K562 (cell line): Measurements from ENCODE around the gene NT5C1B. TPM values are rescaled to one million over a fixed set of nuclear protein-coding genes. Genes with fewer than 3 reads are reported as not detected.

Experiments used
- ATAC-seq: fragments of 200-7000 bp; cut with Tn5 transposase; 3 replicates; pipeline ENCODE4 v1.9.1; 2020; ENCODE audit warnings: moderate library complexity
- BruUV-seq: library from RNA; stranded (reverse); fragments of 400-500 nt; replicated peaks from 2 replicates; lab custom pipeline; 2021; lab: Mats Ljungman, UMichigan
- CTCF ChIA-PET: fragments of 300-600 bp; formaldehyde crosslinking; extraction: SDS; loops from one replicate; lab custom pipeline; 2021; ENCODE audit warnings: low intra/inter-chr PET ratio; lab: Yijun Ruan, JAX
- POLR2A ChIA-PET: fragments of 300-600, 350-650 bp; sonication (Branson Sonifier 250); formaldehyde crosslinking; extraction: SDS; loops from one replicate; lab custom pipeline; 2021; ENCODE audit warnings: antibody characterized with exemption, inconsistent platforms; lab: Yijun Ruan, JAX
- DNase-seq, 4 experiments: peaks; one replicate each; pipeline versions ENCODE4 v3.0.0 to v3.0.0-alpha.2; 2011 to 2018; ENCODE audit warnings: low spot score in 3 of 4, mixed read lengths in 3 of 4; ENCODE audit errors: extremely low read depth in 1 of 4
- FAIRE-seq: peaks from 2 replicates; lab custom pipeline; 2011; peaks lifted over from hg19 to GRCh38; lab: Jason Lieb, UNC
- H2AFZ ChIP-seq: 2 replicates; pipeline ENCODE4 v1.6.0; 2011; ENCODE audit warnings: low read depth, low read length, control low read depth, inconsistent platforms
- H3K27ac ChIP-seq: fragments of 200-600 bp; 3 replicates; pipeline ENCODE4 v1.8.0; 2011; ENCODE audit warnings: low read depth, mild to moderate bottlenecking, control low read depth, inconsistent platforms, low read length, moderate library complexity, mixed read lengths; ENCODE audit errors: extremely low read depth
- H3K27me3 ChIP-seq, 2 experiments: fragments of 300-600 bp in 1 of 2; 2 replicates in 1 of 2; 3 replicates in 1 of 2; pipeline versions ENCODE4 v1.6.0 to v1.8.0; 2011; ENCODE audit warnings: inconsistent platforms in 2 of 2, low read length in 2 of 2, mild to moderate bottlenecking in 1 of 2, mixed read lengths in 1 of 2, moderate library complexity in 1 of 2; ENCODE audit not compliant: control insufficient read depth in 2 of 2, insufficient read depth in 2 of 2
- H3K36me3 ChIP-seq: fragments of 300-600 bp; 3 replicates; pipeline ENCODE4 v1.8.0; 2011; ENCODE audit warnings: mild to moderate bottlenecking, low read length, inconsistent platforms; ENCODE audit not compliant: control insufficient read depth, insufficient read depth
- H3K4me1 ChIP-seq, 2 experiments: fragments of 200-600 bp in 1 of 2; replicated peaks in 1 of 2; 2 replicates in 1 of 2; 3 replicates in 1 of 2; pipeline versions ENCODE4 v1.5.1 to v1.8.0; 2011; ENCODE audit warnings: inconsistent platforms in 2 of 2, low read length in 2 of 2, mild to moderate bottlenecking in 1 of 2, mixed read lengths in 1 of 2, moderate library complexity in 1 of 2; ENCODE audit not compliant: control insufficient read depth in 2 of 2, insufficient read depth in 2 of 2
- H3K4me2 ChIP-seq: 2 replicates; pipeline ENCODE4 v1.6.1; 2011; ENCODE audit warnings: low read length, control low read depth, inconsistent platforms, mixed read lengths; ENCODE audit not compliant: insufficient read depth
- H3K4me3 ChIP-seq: fragments of 200-600 bp; sonication (generic), shearing (Covaris generic); 2 replicates; pipeline ENCODE4 v1.5.1; 2016; ENCODE audit warnings: control low read depth, inconsistent platforms
- H3K79me2 ChIP-seq: fragments of 200-600 bp; 3 replicates; pipeline ENCODE4 v1.8.0; 2011; ENCODE audit warnings: low read length, inconsistent platforms; ENCODE audit not compliant: control insufficient read depth, insufficient read depth
- H3K9ac ChIP-seq, 2 experiments: 2 replicates each; pipeline versions ENCODE4 v1.6.0 to v1.6.1; 2011; ENCODE audit warnings: low read depth in 2 of 2, low read length in 2 of 2, control low read depth in 1 of 2, inconsistent platforms in 1 of 2, mild to moderate bottlenecking in 1 of 2, mixed read lengths in 1 of 2; ENCODE audit not compliant: insufficient read depth in 1 of 2
- H3K9me1 ChIP-seq: one replicate; pipeline ENCODE4 v1.6.0; 2011; ENCODE audit warnings: inconsistent platforms, mild to moderate bottlenecking, low read length, moderate library complexity; ENCODE audit not compliant: control insufficient read depth, insufficient read depth
- H3K9me3 ChIP-seq: replicated peaks from 2 replicates; pipeline ENCODE4 v1.5.1; 2011; ENCODE audit warnings: low read depth, low read length, inconsistent platforms; ENCODE audit not compliant: control insufficient read depth, insufficient read depth
- H4K20me1 ChIP-seq: replicated peaks from 2 replicates; pipeline ENCODE4 v1.6.1; 2011; ENCODE audit warnings: low read length, inconsistent platforms, mixed read lengths; ENCODE audit not compliant: control insufficient read depth, insufficient read depth
- CTCF ChIP-seq, 3 experiments: IDR thresholded peaks in 2 of 3; conservative IDR thresholded peaks in 1 of 3; 2 replicates each; pipeline ENCODE4 v1.5.1; 2011 to 2012; ENCODE audit warnings: low read length in 3 of 3, mild to moderate bottlenecking in 3 of 3, control low read depth in 2 of 3, improper control_type of control experiment in 1 of 3, inconsistent platforms in 1 of 3, low read depth in 1 of 3, mixed read lengths in 1 of 3, moderate library complexity in 1 of 3; ENCODE audit not compliant: insufficient read depth in 2 of 3
- DDX20 ChIP-seq: fragments of 450-650 bp; IDR thresholded peaks from 2 replicates; pipeline ENCODE4 v1.6.1; 2016; ENCODE audit warnings: missing genetic modification characterization, low read depth, mild to moderate bottlenecking, missing compliant biosample characterization, moderate library complexity
- ETV6 ChIP-seq, 3 experiments: fragments of 150-350 bp in 1 of 3; sonication (generic) in 1 of 3; formaldehyde crosslinking in 1 of 3; IDR thresholded peaks; 2 replicates each; pipeline versions ENCODE4 v1.6.1 to v1.8.0; 2014 to 2022; ENCODE audit warnings: borderline replicate concordance in 2 of 3, low read depth in 2 of 3, antibody characterized with exemption in 1 of 3, low read length in 1 of 3, mild to moderate bottlenecking in 1 of 3, missing genetic modification reagents in 1 of 3
- HDAC2 ChIP-seq: fragments of 450-650 bp; IDR thresholded peaks from 2 replicates; pipeline ENCODE4 v1.6.1; 2016; ENCODE audit warnings: mild to moderate bottlenecking
- HINFP ChIP-seq: fragments of 450-650 bp; conservative IDR thresholded peaks from 2 replicates; pipeline ENCODE4 v1.6.1; 2016; ENCODE audit warnings: missing genetic modification characterization, low read depth, mild to moderate bottlenecking, control low read depth, missing compliant biosample characterization
- POLR2G ChIP-seq: fragments of 200-400 bp; formaldehyde crosslinking; IDR thresholded peaks from 2 replicates; pipeline ENCODE4 v1.6.1; 2017; ENCODE audit warnings: low read depth, mild to moderate bottlenecking, antibody characterized with exemption, low read length, moderate library complexity
- POLR2H ChIP-seq: IDR thresholded peaks from 2 replicates; pipeline ENCODE4 v1.6.1; 2016; ENCODE audit warnings: missing genetic modification characterization, low read depth, mild to moderate bottlenecking, control low read depth, missing compliant biosample characterization, moderate library complexity
- SUPT5H ChIP-seq: fragments of 450-650 bp; IDR thresholded peaks from 2 replicates; pipeline ENCODE4 v1.6.1; 2016
- TSC22D4 ChIP-seq: fragments of 450-650 bp; IDR thresholded peaks from 2 replicates; pipeline ENCODE4 v1.6.1; 2016; ENCODE audit warnings: missing genetic modification characterization, missing biosample characterization, control low read depth
- WHSC1 ChIP-seq: IDR thresholded peaks from one replicate; pipeline ENCODE4 v1.6.1; 2012; ENCODE audit warnings: low read length, control low read depth, inconsistent platforms
- ZFX ChIP-seq: sonication (generic); formaldehyde crosslinking; IDR thresholded peaks from 2 replicates; pipeline ENCODE4 v1.8.0; 2022; ENCODE audit warnings: mild to moderate bottlenecking, missing genetic modification reagents, moderate library complexity
- ZKSCAN1 ChIP-seq: fragments of 150-350 bp; IDR thresholded peaks from 2 replicates; pipeline ENCODE4 v1.6.1; 2016; ENCODE audit warnings: low read depth, low read length
- ZNF384 ChIP-seq: IDR thresholded peaks from 2 replicates; pipeline ENCODE4 v1.6.1; 2012; ENCODE audit warnings: low read depth, low read length, improper control_type of control experiment
- ZNF75A ChIP-seq: fragments of 450-650 bp; formaldehyde crosslinking; IDR thresholded peaks from 2 replicates; pipeline ENCODE4 v1.4.0; 2020; ENCODE audit warnings: mild to moderate bottlenecking
- WGBS: fragments of 100-300 bp; shearing (Covaris generic); methylation state at CpG from one replicate; pipeline ENCODE4 v1.1.6; 2016; ENCODE audit warnings: low coverage, mixed read lengths; ENCODE audit not compliant: insufficient coverage; ENCODE audit errors: missing lambda C conversion rate; 5-methylcytosine and 5-hydroxymethylcytosine counted together
- in situ Hi-C: fragments of 300-500 bp; cut with MboI; formaldehyde crosslinking; loops from 4 replicates; pipeline ENCODE4 v1.15.0; 2018; ENCODE audit warnings: inconsistent platforms, mixed read lengths
- intact Hi-C: fragments of 100-400 bp; cut with micrococcal nuclease; formaldehyde crosslinking; loops from 2 replicates; pipeline ENCODE4 v1.14.2; 2022
- polyA plus RNA-seq, 8 experiments: library from polyadenylated mRNA; depleted of rRNA in 4 of 8; stranded (reverse) in 5 of 8; unstranded in 3 of 8; fragments of >200 nt; fragmentation: Nextera tagmentation in 2 of 8; fragmentation: Illumina TruSeq in 1 of 8; extraction: Ambion mirVana in 2 of 8; extraction: Trizol in 1 of 8; gene quantifications; 2 replicates each; pipeline versions ENCODE4 v1.2.1 to v1.2.3, GENCODE V29; 2011 to 2014; ENCODE audit warnings: inconsistent platforms in 1 of 8, missing spikeins in 1 of 8
- total RNA-seq, 7 experiments: library from RNA; depleted of rRNA in 6 of 7; stranded (reverse); fragments of >200 nt in 6 of 7; fragmentation: Illumina TruSeq in 2 of 7; extraction: Trizol in 2 of 7; gene quantifications; 2 replicates each; pipeline versions ENCODE4 v1.2.1 to v1.2.3, GENCODE V29; 2011 to 2021; ENCODE audit warnings: low replicate concordance in 1 of 7
- TF ChIP-seq, protein P1 (sequence below), 2 experiments: fragments of 150-350 bp in 1 of 2; IDR thresholded peaks; 2 replicates each; pipeline ENCODE4 v1.6.1; 2012 to 2016; ENCODE audit warnings: low read depth in 2 of 2, low read length in 2 of 2, mild to moderate bottlenecking in 1 of 2, moderate library complexity in 1 of 2

Gene NT5C1B
- total and polyA plus RNA-seq, 9 of the 15 experiments (the other 6 are each of a cell fraction or from before 2014, with no cell fraction given), result 0.07 TPM; not detected in 8

GRCh38 chr2:18592372-18592771 is 3.0 kb upstream of the NT5C1B start:
- ATAC-seq, result no peak
- H2AFZ ChIP-seq, result no peak overlapping the region
- BruUV-seq, result no TSS peak

More at GRCh38 chr2:18592372-18592771, 3.0 kb upstream of the NT5C1B start:
- 0% methylated on average over 2 of the region's 2 CpGs for WGBS
- no peaks in the 10 kb centered on the region for H3K9me3 ChIP-seq
- in situ Hi-C loops, result no loop called here
- H4K20me1 ChIP-seq, result no peaks in the 10 kb centered on the region
- H3K4me1 ChIP-seq, result no peaks in the 10 kb centered on the region
- no peak overlapping the region for H3K27ac ChIP-seq
- DNase-seq (no peak), FAIRE-seq (no peak)
- H3K27me3 ChIP-seq, result no peaks in the 10 kb centered on the region
- H3K4me2 ChIP-seq, result no peak overlapping the region
- no peaks in the 10 kb centered on the region for H3K79me2 ChIP-seq
- no peak overlapping the region for H3K4me3 ChIP-seq
- ChIA-PET CTCF (no interaction called here), POLR2A (no interaction called here)
- H3K9me1 ChIP-seq, result no peaks in the 10 kb centered on the region
- H3K36me3 ChIP-seq, result no peaks in the 10 kb centered on the region
- H3K9ac ChIP-seq, result no peak overlapping the region
- no peak for TF ChIP-seq DDX20
- no peak for TF ChIP-seq POLR2H (tag)
- no peak for TF ChIP-seq CTCF (IDR thresholded peaks at IDR 0.05 in 2 of 3, conservative IDR thresholded peaks at IDR 0.05 in 1 of 3; ENCODE audit: insufficient read depth in 2 of 3, low read depth in 1 of 3, low read length in 3 of 3)
- TF ChIP-seq SUPT5H, result no peak
- no peak for TF ChIP-seq ZFX
- TF ChIP-seq ZNF384, result no peak
- no peak for TF ChIP-seq ZNF75A
- TF ChIP-seq, protein P1, sequence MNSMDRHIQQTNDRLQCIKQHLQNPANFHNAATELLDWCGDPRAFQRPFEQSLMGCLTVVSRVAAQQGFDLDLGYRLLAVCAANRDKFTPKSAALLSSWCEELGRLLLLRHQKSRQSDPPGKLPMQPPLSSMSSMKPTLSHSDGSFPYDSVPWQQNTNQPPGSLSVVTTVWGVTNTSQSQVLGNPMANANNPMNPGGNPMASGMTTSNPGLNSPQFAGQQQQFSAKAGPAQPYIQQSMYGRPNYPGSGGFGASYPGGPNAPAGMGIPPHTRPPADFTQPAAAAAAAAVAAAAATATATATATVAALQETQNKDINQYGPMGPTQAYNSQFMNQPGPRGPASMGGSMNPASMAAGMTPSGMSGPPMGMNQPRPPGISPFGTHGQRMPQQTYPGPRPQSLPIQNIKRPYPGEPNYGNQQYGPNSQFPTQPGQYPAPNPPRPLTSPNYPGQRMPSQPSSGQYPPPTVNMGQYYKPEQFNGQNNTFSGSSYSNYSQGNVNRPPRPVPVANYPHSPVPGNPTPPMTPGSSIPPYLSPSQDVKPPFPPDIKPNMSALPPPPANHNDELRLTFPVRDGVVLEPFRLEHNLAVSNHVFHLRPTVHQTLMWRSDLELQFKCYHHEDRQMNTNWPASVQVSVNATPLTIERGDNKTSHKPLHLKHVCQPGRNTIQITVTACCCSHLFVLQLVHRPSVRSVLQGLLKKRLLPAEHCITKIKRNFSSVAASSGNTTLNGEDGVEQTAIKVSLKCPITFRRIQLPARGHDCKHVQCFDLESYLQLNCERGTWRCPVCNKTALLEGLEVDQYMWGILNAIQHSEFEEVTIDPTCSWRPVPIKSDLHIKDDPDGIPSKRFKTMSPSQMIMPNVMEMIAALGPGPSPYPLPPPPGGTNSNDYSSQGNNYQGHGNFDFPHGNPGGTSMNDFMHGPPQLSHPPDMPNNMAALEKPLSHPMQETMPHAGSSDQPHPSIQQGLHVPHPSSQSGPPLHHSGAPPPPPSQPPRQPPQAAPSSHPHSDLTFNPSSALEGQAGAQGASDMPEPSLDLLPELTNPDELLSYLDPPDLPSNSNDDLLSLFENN (IDR thresholded peaks at IDR 0.05; ENCODE audit: low read depth in 2 of 2, low read length in 2 of 2), result no peak
- TF ChIP-seq ZKSCAN1, result no peak
- no peak for TF ChIP-seq WHSC1
- no peak for TF ChIP-seq POLR2G
- no peak for TF ChIP-seq ETV6 (IDR thresholded peaks at IDR 0.05; ENCODE audit: borderline replicate concordance in 1 of 2, low read depth in 2 of 2, low read length in 1 of 2)
- TF ChIP-seq ETV6 (CRISPR knock-in tag; IDR thresholded peaks at IDR 0.05; ENCODE audit: borderline replicate concordance), result no peak
- TF ChIP-seq HINFP (tag), result no peak
- no peak for TF ChIP-seq TSC22D4
- TF ChIP-seq HDAC2, result no peak
- intact Hi-C loops, result no loop called here
